Neural progenitor cell (in vitro differentiated cells): Measurements from ENCODE around the gene PCSK6. TPM values are rescaled to one million over a fixed set of nuclear protein-coding genes. Genes with fewer than 3 reads are reported as not detected.

Source experiments
- DNase-seq: peaks from one replicate; pipeline ENCODE4 v3.0.0-alpha.2; 2016; ENCODE audit warnings: low spot score
- H2AFZ ChIP-seq: fragments of 200-600 bp; sonication (generic); replicated peaks from 2 replicates; pipeline ENCODE4 v1.6.1; 2016; ENCODE audit warnings: antibody characterized with exemption
- H3F3A ChIP-seq: fragments of 200-600 bp; sonication (generic); 2 replicates; pipeline ENCODE4 v1.6.1; 2016; ENCODE audit warnings: antibody characterized with exemption, low read depth
- H3K27ac ChIP-seq: fragments of 200-600 bp; sonication (generic); 2 replicates; pipeline ENCODE4 v1.5.1; 2016; ENCODE audit warnings: mild to moderate bottlenecking
- H3K27me3 ChIP-seq: fragments of 200-600 bp; sonication (generic); 2 replicates; pipeline ENCODE4 v1.6.1; 2016; ENCODE audit warnings: mild to moderate bottlenecking, moderate library complexity
- H3K36me3 ChIP-seq: fragments of 200-600 bp; sonication (generic); 2 replicates; pipeline ENCODE4 v1.5.1; 2016
- H3K4me1 ChIP-seq: fragments of 200-600 bp; sonication (generic); 2 replicates; pipeline ENCODE4 v1.6.1; 2016; ENCODE audit warnings: mixed run types
- H3K4me2 ChIP-seq: fragments of 200-600 bp; sonication (generic); 2 replicates; pipeline ENCODE4 v1.6.1; 2016
- H3K4me3 ChIP-seq: fragments of 200-600 bp; sonication (generic); 2 replicates; pipeline ENCODE4 v1.5.1; 2016
- H3K79me2 ChIP-seq: fragments of 200-600 bp; sonication (generic); 2 replicates; pipeline ENCODE4 v1.6.1; 2016; ENCODE audit warnings: low read depth
- H3K9ac ChIP-seq: fragments of 200-600 bp; sonication (generic); 2 replicates; pipeline ENCODE4 v1.6.1; 2016
- H3K9me3 ChIP-seq: fragments of 200-600 bp; sonication (generic); 2 replicates; pipeline ENCODE4 v1.5.1; 2016; ENCODE audit warnings: low read depth
- H4K20me1 ChIP-seq: fragments of 200-600 bp; sonication (generic); 2 replicates; pipeline ENCODE4 v1.6.1; 2016; ENCODE audit warnings: low read depth
- H3K27ac Mint-ChIP-seq: 3 replicates; pipeline ENCODE4 v1.8.0; 2021; ENCODE audit warnings: mixed read lengths
- H3K27me3 Mint-ChIP-seq: 2 replicates; pipeline ENCODE4 v1.8.0; 2022; ENCODE audit warnings: low read depth, mild to moderate bottlenecking, inconsistent platforms, moderate library complexity, mixed read lengths; ENCODE audit not compliant: insufficient read depth
- H3K36me3 Mint-ChIP-seq: 3 replicates; pipeline ENCODE4 v1.8.0; 2021; ENCODE audit warnings: mixed read lengths
- H3K4me1 Mint-ChIP-seq: 3 replicates; pipeline ENCODE4 v1.8.0; 2021; ENCODE audit warnings: mixed read lengths
- H3K4me3 Mint-ChIP-seq: 3 replicates; pipeline ENCODE4 v1.8.0; 2021; ENCODE audit warnings: mild to moderate bottlenecking, moderate library complexity, mixed read lengths
- H3K9me3 Mint-ChIP-seq: 3 replicates; pipeline ENCODE4 v1.8.0; 2020; ENCODE audit warnings: mixed read lengths
- EZH2 ChIP-seq: fragments of 200-600 bp; sonication (generic); IDR thresholded peaks from 2 replicates; pipeline ENCODE4 v1.6.1; 2017; ENCODE audit warnings: antibody characterized with exemption, mild to moderate bottlenecking, moderate library complexity
- EZH2phosphoT487 ChIP-seq: fragments of 200-600 bp; sonication (generic); IDR thresholded peaks from 2 replicates; pipeline ENCODE4 v1.6.1; 2017; ENCODE audit warnings: antibody characterized with exemption
- total RNA-seq: library from RNA; depleted of rRNA; stranded (reverse); fragments of >200 nt; gene quantifications from 2 replicates; pipeline ENCODE4 v1.2.3, GENCODE V29; 2015; ENCODE audit warnings: low replicate concordance
- TF ChIP-seq, protein P1 (sequence below): fragments of 200-600 bp; sonication (generic); IDR thresholded peaks from 2 replicates; pipeline ENCODE4 v1.5.1; 2017; ENCODE audit warnings: antibody characterized with exemption, mild to moderate bottlenecking

Gene PCSK6
- total RNA-seq, 1 donor from 2014 or later, result 1.9 TPM

DNA sequence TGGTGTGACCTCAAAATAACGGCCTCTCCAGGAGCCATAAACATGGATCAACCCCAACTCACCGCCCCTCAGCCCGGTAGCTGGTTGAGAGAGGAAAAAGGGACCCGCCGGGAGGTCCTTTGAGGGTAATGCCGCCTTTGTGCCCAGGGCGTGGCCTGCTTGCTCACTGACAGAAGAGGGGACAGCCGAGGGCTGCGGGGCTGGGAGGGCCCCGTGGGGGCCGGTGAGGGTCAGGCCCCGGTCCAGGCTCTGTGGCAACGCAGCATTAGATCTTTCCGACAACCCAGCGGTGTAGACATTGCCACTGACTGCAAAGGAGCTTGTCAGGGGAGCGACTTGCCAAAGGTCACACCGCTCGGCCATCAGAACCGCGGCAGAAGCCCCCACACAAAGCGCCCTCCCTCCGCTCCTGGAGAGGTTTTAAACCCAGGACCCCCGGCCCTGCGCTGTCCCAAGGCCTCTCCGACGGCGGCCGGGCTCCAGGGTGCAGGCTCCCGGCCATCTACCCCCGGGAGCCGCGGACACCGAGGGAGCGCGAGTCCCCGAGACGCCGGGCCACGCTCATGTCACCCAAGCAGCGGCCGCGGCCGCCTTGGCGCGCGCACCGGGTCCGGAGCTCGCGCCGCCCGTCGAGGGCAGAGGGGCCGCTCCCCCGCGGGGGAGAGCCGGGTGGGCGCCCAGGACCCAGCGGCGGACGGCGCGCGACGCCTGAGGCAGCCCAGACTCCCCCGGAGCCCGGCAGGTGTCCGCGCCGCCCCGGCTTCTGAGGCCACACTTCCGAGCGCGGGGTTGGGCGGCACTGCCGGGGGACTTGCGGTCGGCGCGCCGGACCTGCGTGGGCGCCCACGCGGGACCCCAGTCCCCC lies 975 bp downstream of the PCSK6 start:
- Mint-ChIP-seq H3K4me1 (peaks cover 31% of the 10 kb centered on the region), H3K27me3 (peaks cover 35% of the 10 kb centered on the region), H3K27ac (no peak overlapping the region), H3K9me3 (peaks cover 14% of the 10 kb centered on the region), H3K36me3 (peaks cover 5% of the 10 kb centered on the region), H3K4me3 (peak overlapping the region; percentile 80)
- peak overlapping the region; percentile 74 for H3K4me2 ChIP-seq
- H3K4me1 ChIP-seq, result peaks cover 19% of the 10 kb centered on the region
- DNase-seq, result peak; percentile 75
- no peaks in the 10 kb centered on the region for H3K36me3 ChIP-seq
- H3F3A ChIP-seq, result peaks cover 31% of the 10 kb centered on the region
- no peaks in the 10 kb centered on the region for H3K79me2 ChIP-seq
- TF ChIP-seq EZH2phosphoT487 (no peak), EZH2 (peak; percentile 50)
- H3K27ac ChIP-seq, result no peak overlapping the region
- H3K27me3 ChIP-seq, result peaks cover 77% of the 10 kb centered on the region
- H3K9me3 ChIP-seq, result no peaks in the 10 kb centered on the region
- H4K20me1 ChIP-seq, result peaks cover 6% of the 10 kb centered on the region
- peak overlapping the region; percentile 47 for H3K4me3 ChIP-seq
- H2AFZ ChIP-seq, result no peak overlapping the region
- no peak overlapping the region for H3K9ac ChIP-seq

DNA sequence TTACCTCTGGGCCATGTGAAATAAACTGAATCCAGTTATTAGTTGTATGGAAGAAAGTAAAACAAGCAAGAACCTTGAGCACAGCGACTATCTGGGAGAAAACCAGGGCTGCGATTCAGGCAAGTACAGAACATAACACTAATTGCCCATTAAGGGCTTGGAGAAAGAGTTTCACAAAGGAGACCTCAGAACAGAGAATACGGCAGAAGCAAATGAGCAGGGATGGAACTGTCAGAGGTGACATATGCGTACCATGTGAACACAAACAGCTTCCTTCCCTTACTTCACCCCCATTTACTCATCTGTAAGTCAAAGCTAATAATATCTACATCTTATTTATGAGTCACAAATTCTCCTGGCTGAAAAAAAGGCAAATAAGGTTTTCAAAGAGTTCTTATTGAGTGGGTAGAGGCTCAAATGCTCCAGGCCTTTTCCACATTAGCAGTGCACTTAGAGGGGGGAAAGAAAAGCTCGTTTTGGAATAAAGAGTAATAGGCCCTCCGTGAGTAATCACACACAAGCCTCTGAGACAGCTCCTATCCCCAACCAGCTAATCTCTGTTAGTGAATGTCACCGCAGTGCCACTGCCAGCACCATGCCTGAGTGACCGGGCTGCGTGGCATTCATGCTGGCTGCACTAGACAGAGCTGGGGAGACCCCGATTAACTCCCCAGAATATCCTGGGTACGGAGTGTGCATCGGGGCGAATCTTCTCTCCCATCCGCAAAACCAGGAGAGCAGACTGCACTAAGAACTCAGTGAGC lies 2.6 kb downstream of the PCSK6 start:
- TF ChIP-seq, protein P1, sequence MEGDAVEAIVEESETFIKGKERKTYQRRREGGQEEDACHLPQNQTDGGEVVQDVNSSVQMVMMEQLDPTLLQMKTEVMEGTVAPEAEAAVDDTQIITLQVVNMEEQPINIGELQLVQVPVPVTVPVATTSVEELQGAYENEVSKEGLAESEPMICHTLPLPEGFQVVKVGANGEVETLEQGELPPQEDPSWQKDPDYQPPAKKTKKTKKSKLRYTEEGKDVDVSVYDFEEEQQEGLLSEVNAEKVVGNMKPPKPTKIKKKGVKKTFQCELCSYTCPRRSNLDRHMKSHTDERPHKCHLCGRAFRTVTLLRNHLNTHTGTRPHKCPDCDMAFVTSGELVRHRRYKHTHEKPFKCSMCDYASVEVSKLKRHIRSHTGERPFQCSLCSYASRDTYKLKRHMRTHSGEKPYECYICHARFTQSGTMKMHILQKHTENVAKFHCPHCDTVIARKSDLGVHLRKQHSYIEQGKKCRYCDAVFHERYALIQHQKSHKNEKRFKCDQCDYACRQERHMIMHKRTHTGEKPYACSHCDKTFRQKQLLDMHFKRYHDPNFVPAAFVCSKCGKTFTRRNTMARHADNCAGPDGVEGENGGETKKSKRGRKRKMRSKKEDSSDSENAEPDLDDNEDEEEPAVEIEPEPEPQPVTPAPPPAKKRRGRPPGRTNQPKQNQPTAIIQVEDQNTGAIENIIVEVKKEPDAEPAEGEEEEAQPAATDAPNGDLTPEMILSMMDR, result no peak
- no peak for TF ChIP-seq EZH2
- TF ChIP-seq EZH2phosphoT487, result no peak
- no peak for DNase-seq
- Mint-ChIP-seq H3K9me3 (peaks cover 11% of the 10 kb centered on the region), H3K4me1 (peaks cover 21% of the 10 kb centered on the region), H3K27me3 (peaks cover 20% of the 10 kb centered on the region), H3K36me3 (peaks cover 5% of the 10 kb centered on the region), H3K4me3 (peak overlapping the region; percentile 50), H3K27ac (peak overlapping the region; percentile 8)
- Histone ChIP-seq H4K20me1 (peaks cover 6% of the 10 kb centered on the region), H3K27ac (no peak overlapping the region), H3F3A (peaks cover 31% of the 10 kb centered on the region), H3K4me3 (no peak overlapping the region), H2AFZ (no peak overlapping the region), H3K9ac (no peak overlapping the region), H3K79me2 (no peaks in the 10 kb centered on the region), H3K27me3 (peaks cover 64% of the 10 kb centered on the region), H3K4me2 (no peak overlapping the region), H3K4me1 (peaks cover 15% of the 10 kb centered on the region), H3K9me3 (no peaks in the 10 kb centered on the region), H3K36me3 (no peaks in the 10 kb centered on the region)

DNA sequence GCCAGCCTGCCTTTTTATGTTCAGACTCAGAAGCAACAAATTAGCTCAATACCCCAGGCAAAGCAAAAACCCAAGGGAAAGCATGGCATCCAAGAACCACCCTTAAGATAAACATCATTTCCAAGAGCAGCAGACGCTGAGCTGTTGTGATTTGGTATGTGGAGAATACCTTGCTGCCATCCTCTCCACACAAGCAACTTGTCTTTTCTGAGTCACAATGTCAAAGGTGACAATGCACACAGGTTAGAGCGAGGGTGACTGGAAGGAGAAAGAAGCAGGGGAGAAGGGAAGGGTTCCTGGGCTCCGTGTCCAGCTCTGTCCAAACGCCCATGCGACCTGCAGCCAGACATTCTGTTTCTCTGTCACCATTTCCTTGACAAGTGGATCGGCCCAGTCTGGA lies 6.0 kb downstream of the PCSK6 start:
- Histone ChIP-seq H3K4me3 (no peak overlapping the region), H3K36me3 (no peaks in the 10 kb centered on the region), H2AFZ (no peak overlapping the region), H4K20me1 (peaks cover 13% of the 10 kb centered on the region), H3K4me2 (no peak overlapping the region), H3K27me3 (peaks cover 33% of the 10 kb centered on the region), H3K79me2 (no peaks in the 10 kb centered on the region), H3K4me1 (peaks cover 29% of the 10 kb centered on the region), H3K27ac (no peak overlapping the region), H3K9ac (no peak overlapping the region), H3F3A (peaks cover 20% of the 10 kb centered on the region), H3K9me3 (no peaks in the 10 kb centered on the region)
- DNase-seq, result no peak
- Mint-ChIP-seq H3K27ac (no peak overlapping the region), H3K27me3 (peaks cover 16% of the 10 kb centered on the region), H3K4me3 (no peak overlapping the region), H3K36me3 (peaks cover 3% of the 10 kb centered on the region), H3K9me3 (no peaks in the 10 kb centered on the region), H3K4me1 (peaks cover 44% of the 10 kb centered on the region)
- TF ChIP-seq, protein P1, result no peak
- TF ChIP-seq EZH2 (no peak), EZH2phosphoT487 (no peak)
